GM21576 (cell line): ENCODE data around the gene ICAM2.
"Not testable (repeated sequence)": the region's sequence is repeated elsewhere in the genome, so short reads cannot be mapped to it uniquely, and the experiment has no call there.

Experiments used
- ATAC-seq: cut with Tn5 transposase; IDR thresholded peaks from one replicate; pipeline ENCODE4 v1.9.1; 2021; ENCODE audit warnings: mild to moderate bottlenecking, moderate library complexity; ENCODE audit not compliant: unreplicated experiment

ICAM2 gene

DNA sequence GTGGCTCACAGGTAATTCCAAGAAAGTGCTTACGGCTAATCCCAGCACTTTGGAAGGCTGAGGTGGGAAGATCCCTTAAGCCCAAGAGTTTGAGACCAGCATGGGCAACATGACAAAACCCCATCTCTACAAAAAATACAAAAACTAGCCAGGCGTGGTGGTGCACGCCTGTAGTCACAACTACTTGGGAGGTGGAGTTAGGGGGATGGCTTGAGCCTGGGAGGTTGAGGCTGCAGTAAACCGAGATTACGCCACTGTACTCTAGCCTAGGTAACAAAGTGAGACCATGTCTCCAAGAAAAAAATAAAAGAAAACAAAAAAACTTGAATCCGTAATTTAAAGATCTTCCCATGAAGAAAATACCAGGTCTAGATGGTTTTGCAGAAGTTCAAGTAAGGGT is 5.0 kb downstream of the ICAM2 start:
- ATAC-seq, result no peak

- no peak for ATAC-seq
Measured at GRCh38 chr17:64009571-64010402, 10.6 kb downstream of the ICAM2 start.

- ATAC-seq, result no peak
Measured at GRCh38 chr17:64008830-64009229, 11.6 kb downstream of the ICAM2 start.

- ATAC-seq, result no peak
Measured at GRCh38 chr17:64008346-64008745, 12.1 kb downstream of the ICAM2 start.

DNA sequence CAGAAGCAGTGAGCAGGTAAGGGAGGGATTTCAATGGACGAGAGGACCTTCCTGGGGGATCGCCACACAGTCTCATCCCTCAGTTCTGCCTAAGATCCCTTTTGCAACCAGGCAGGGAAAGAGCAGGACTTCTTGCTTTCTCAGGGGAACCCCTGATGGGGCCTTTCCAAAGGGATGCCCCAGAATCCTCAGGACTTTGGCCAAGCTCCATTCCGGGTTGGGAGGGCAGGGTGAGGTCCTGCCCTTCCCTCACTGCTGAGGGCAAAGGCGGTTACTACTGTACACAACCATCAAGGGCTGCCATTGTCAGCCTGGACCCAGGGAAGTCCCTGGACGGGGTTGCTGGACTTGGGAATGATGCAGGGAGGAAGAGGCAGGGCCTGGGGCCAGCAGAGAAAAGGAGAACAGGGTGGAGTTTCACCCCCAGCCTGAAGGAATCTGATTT is 12.6 kb downstream of the ICAM2 start:
- ATAC-seq, result no peak

- ATAC-seq, result not testable (repeated sequence)
Measured at GRCh38 chr17:64007089-64007837, 13.2 kb downstream of the ICAM2 start.

- ATAC-seq, result no peak
Measured at GRCh38 chr17:64006361-64007088, 13.9 kb downstream of the ICAM2 start.

DNA sequence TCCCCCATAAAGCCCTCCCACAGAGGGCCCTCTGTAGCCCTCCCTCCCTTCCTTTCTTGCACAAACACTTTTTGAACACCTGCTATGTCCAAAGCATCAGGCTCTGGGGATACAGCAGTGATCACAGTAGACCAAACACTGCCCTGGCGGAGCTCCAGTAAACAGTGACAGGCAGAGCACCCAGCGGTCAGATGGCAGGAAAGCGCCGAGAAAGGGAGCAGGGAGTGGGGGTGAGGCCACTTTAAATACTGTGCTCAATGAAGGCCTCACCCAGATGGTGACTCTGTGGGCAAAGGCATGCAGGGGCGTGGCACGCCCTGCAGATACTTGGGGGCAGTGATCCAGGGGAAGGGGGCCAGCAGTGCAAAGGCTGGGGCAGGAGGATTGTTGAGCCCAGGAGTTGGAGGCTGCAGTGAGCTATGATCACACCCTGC is 14.7 kb downstream of the ICAM2 start:
- no peak for ATAC-seq

DNA sequence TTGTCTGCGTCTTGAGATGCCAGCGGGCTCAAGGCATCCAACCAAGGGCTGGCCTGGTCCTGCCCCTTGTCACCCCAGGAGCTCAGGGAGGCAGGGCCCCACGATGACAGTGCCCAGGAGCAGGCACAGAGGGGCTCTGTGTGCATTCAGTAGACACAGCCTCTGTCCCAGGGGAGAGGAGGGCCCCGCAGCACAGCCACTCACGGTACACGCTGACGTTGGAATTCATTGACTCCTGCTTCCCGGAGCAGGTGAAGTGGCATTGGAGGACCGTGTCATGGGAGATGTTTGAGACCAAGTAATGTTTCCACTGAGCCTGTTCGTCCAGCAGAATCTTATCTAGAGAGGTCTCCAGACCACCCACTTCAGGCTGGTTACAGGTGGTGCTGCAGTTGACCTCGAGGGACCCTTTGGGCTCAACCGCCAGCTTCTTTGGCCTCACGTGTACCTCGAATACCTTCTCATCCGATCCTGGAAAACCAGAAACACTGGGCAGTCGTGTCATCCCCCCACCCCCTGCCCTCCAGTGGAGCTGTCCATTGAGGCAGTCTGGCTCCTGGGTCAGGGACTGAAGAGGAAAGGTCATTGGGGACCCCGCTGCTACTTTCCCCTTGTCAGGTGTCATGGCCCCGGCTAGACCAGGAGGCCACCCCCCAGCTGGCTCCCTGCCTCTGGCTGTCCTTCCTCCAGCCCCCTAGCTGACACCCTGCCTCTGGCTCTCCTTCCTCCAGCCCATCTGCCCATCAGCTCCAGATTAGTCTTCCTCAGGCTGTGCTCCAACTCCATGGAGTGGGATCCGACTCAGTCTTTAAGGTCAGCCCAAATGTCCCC is 15.3 kb downstream of the ICAM2 start:
- ATAC-seq, result no peak

GRCh38 chr17:64004218-64004770 is 16.1 kb downstream of the ICAM2 start:
- ATAC-seq, result no peak

GRCh38 chr17:64003526-64004121 is 16.8 kb downstream of the ICAM2 start:
- ATAC-seq, result no peak

DNA sequence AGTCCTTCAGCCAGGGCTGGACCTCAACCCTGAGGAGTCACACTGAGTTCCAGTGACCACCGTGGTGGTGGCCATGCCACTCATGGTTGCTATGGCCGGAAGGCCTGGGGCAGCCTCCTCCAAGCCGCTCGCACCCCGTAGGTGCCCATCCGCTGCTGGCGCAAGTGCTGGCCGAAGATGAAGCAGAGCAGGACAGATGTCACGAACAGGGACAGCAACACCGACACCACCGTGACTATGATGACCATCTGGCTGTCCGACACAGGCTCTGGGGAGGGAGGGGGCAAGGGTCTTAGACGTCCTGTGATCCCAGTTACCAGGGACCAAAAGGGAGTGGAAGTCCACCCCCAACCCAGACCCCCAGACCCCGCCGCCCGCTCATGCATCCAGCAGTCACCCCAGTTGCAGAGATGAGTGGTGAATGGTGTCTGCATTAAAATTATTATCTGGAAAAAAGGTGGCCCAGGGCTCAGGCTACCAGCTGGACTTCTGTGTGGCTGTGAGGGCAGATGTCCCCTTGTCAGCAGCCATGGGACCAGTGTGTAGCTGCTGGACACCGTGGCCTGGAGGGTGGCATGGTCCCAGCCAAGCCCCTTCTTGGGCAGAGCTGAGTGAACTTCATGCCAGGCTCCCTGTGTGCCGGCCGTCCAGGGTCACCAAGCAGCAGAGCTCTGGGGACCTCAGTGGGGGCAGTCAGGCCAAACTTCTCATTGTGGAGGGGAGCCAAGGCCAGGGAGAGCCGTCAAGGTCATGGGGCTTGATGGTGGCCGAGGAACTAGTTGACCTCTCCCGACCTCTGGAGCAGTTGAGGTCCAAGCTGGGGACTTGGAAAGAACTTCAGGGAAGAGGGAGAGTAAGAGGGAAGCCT is 17.5 kb downstream of the ICAM2 start:
- no peak for ATAC-seq

- ATAC-seq, result no peak
Measured at GRCh38 chr17:64001763-64002529, 18.5 kb downstream of the ICAM2 start.

GRCh38 chr17:64001091-64001579 is 19.3 kb downstream of the ICAM2 start:
- ATAC-seq, result no peak

DNA sequence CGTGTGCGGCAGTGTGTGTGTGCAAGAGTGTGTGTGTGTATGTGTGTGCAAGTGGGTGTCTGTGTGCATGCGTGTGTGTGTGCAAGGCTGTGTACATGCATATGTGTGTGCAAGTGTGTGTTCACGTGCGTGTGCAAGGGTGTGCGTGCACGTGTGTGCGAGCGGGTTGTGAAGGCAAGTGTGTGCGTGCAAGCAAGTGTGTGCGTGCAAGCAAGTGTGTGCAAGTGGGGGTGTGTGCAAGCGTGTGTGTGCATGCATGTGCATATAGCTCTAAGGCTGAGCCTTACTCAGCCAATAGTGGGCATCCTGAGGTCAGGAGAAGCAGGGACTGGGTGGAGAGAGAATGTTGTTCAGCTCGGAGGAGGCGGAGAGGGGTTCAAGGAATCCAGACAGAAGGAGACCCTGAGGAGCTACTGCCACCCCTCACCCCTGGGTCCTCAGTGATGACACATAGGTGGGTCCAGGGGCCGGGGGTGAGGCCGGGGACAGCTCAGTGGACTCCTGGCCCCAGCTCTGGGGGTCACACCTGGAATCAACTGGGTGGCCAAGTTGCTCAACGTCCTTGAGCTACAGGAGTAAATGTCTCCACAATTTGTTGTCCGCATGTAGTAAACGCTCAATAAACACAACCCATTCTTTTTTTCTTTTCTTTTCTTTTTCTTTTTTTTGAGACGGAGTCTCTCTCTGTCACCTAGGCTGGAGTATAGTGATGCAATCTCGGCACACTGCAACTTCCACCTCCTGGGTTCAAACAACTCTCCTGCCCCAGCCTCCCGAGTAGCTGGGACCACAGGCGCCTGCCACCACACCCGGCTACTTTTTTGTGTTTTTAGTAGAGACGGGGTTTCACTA is 20.5 kb downstream of the ICAM2 start:
- no peak for ATAC-seq

DNA sequence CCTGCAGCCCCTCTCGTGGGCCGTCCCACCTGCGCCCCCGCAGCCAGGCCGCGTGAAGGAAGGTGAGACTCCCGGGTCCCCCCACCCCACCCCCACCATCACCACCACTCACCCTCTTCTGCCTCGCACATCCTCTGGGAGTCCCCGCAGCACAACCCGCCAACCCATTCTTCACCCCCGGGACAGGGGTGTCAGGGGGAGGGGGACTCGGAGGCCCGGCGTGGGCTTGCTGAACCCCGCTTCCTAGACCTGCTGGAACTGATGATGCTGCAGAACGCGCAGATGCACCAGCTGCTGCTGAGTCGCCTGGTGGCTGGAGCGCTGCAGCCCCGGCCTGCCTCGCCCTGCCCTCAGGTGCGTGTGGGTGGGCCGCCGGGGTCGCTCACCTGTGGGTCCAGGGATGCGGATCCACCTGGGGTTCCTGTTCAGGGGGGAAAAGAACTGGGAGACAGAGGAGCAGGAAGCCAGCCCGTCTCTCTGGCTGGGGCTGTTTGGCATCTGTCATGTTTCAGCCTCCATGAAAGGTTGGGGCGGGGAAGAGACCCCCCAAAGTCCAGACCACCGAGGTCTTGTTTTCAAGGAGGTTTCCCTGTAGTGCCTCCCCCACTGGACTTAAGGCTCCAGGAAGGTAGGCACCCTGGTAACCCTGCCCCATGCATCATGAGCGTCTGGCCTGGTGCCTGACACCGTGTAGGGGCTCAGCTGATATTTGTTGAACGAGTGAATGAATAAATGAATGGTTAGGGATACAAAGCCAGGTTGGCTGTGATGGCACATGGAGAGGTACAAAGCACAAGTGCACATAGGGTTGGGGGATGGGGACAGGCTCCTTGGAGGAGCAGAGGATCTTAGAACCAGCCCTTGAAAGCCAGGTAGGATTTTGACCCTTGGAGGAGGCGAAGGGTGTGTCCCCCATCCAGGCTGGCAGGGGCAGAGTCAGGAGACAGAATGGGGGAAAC is 21.4 kb downstream of the ICAM2 start:
- no peak for ATAC-seq
